Measurements from ENCODE around the gene RNF223. TPM values are rescaled to one million over a fixed set of nuclear protein-coding genes. Genes with fewer than 3 reads are reported as not detected.

RNF223 gene
- total and polyA plus RNA-seq, 2 of the 8 experiments (the other 6 are each of a cell fraction or from before 2014, with no cell fraction given) = not detected

- POLR2A ChIA-PET (ENCODE audit: partially characterized antibody) = interaction anchor here (0.7 to 14.9 kb wide), 16 partner anchors 9 to 206 kb away, joined by 3 to 245 read pairs (median 5); partner anchors contain the start of genes HES4, ISG15, NOC2L and SDF4
- H3K9ac ChIP-seq (replicated peaks in 1 of 4; ENCODE audit: extremely low read depth in 1 of 4, low read depth in 3 of 4, low read length in 3 of 4) = peak overlapping the region in 1 of 4 experiments; percentile 6; a peak in 2 of 7 replicates
- peak overlapping the region in 1 of 4 experiments; percentile 36; a peak in 2 of 8 replicates for H3K4me3 ChIP-seq (ENCODE audit: extremely low read depth in 1 of 4, insufficient read depth in 2 of 4, low read depth in 3 of 4, low read length in 4 of 4)
- TF ChIP-seq ATF3 (IDR thresholded peaks at IDR 0.05; ENCODE audit: insufficient read depth, low read depth, low read length) = no peak
- TF ChIP-seq CREB1 (IDR thresholded peaks at IDR 0.05) = peak; percentile 34; the same call in 1 of the 2 replicates
- TF ChIP-seq SUZ12 (IDR thresholded peaks at IDR 0.05; ENCODE audit: low read length) = no peak
- no peak for TF ChIP-seq SIN3A (conservative IDR thresholded peaks at IDR 0.05 in 1 of 2, IDR thresholded peaks at IDR 0.05 in 1 of 2; ENCODE audit: low read depth in 1 of 2, low read length in 2 of 2)
- no peak for TF ChIP-seq E2F6 (IDR thresholded peaks at IDR 0.05)
- TF ChIP-seq GABPA (IDR thresholded peaks at IDR 0.05; ENCODE audit: borderline replicate concordance, insufficient read depth, low read length) = 0 out of 2 replicates have a peak, but pooled peaks have one; percentile 11
- peak; percentile 70; the same call in 1 of the 2 replicates for TF ChIP-seq EGR1 (IDR thresholded peaks at IDR 0.05; ENCODE audit: borderline replicate concordance, low read depth, low read length)
Measured at GRCh38 chr1:1024771-1025699, 49.1 kb downstream of the RNF223 start.

More at GRCh38 chr1:1024771-1025699, 49.1 kb downstream of the RNF223 start:
- 51% methylated on average over 17 of the region's 31 CpGs; no CpG with 5 or more reads in 1 of the 2 experiments for WGBS, 2 experiments (ENCODE audit: extremely low coverage in 1 of 2, insufficient coverage in 1 of 2, insufficient read length in 1 of 2, insufficient replicate concordance in 2 of 2, low coverage in 1 of 2, low lambda C conversion rate in 2 of 2, missing lambda C conversion rate in 1 of 2)
- 0 out of 2 replicates have a peak overlapping the region, but pooled peaks have one; percentile 90 for H2AK5ac ChIP-seq (ENCODE audit: low read depth, low read length)
- peak overlapping the region; percentile 80 for H4K91ac ChIP-seq (replicated peaks; ENCODE audit: insufficient read length, low read length)
- H4K5ac ChIP-seq (ENCODE audit: insufficient read length, low read depth, low read length) = peak overlapping the region; percentile 85
- peaks cover 16% of the 10 kb centered on the region for H3K79me1 ChIP-seq (ENCODE audit: low read depth, low read length)
- peak overlapping the region; percentile 13 to 44; a peak in 3 of 4 replicates for H3K4me2 ChIP-seq (ENCODE audit: insufficient read depth in 1 of 2, low read depth in 2 of 2, low read length in 2 of 2)
- CTCF ChIA-PET (ENCODE audit: partially characterized antibody) = interaction anchor here (0.7 to 4.2 kb wide), 7 partner anchors 8 to 184 kb away, joined by 3 to 20 read pairs (median 7); partner anchors contain the start of gene ISG15
- H3K23me2 ChIP-seq (ENCODE audit: low read depth, low read length) = peaks cover 7% of the 10 kb centered on the region; the same call in 1 of the 2 replicates
- no peaks in the 10 kb centered on the region for H3K9me3 ChIP-seq (ENCODE audit: insufficient read depth in 2 of 2, low read depth in 1 of 2, low read length in 1 of 2)
- FAIRE-seq (no peak), DNase-seq (ENCODE audit: low read depth in 1 of 2, low spot score in 2 of 2) (no peak)
- H2BK120ac ChIP-seq (replicated peaks; ENCODE audit: low read depth, low read length) = peak overlapping the region; percentile 94
- peaks cover 6 to 19% of the 10 kb centered on the region in 2 experiments for H4K20me1 ChIP-seq (replicated peaks in 1 of 2; ENCODE audit: control insufficient read depth in 1 of 2, insufficient read depth in 2 of 2, low read length in 2 of 2)
- peak overlapping the region; percentile 96; the same call in 1 of the 2 replicates for H2BK5ac ChIP-seq (ENCODE audit: low read depth, low read length)
- H3K56ac ChIP-seq (replicated peaks; ENCODE audit: insufficient read length, low read depth, low read length) = peak overlapping the region; percentile 16
- H2BK12ac ChIP-seq (ENCODE audit: low read depth, low read length) = peak overlapping the region; percentile 99; the same call in 1 of the 2 replicates
- H3K4me1 ChIP-seq (replicated peaks in 1 of 4; ENCODE audit: control insufficient read depth in 3 of 4, insufficient read depth in 4 of 4, low read length in 3 of 4) = peaks cover 2 to 57% (median 38%) of the 10 kb centered on the region in 4 experiments
- no peak overlapping the region for H3K14ac ChIP-seq (ENCODE audit: insufficient read length)
- peaks cover 0 to 24% (median 5%) of the 10 kb centered on the region in 4 experiments; a peak in 4 of 8 replicates for H3K36me3 ChIP-seq (ENCODE audit: control insufficient read depth in 2 of 4, insufficient read depth in 4 of 4, low read length in 3 of 4)
- H3K18ac ChIP-seq (ENCODE audit: extremely low read depth, low read length) = peak overlapping the region; percentile 98
- H4K8ac ChIP-seq (ENCODE audit: extremely low read depth, insufficient read depth, low read length) = peak overlapping the region; percentile 92
- H3K27ac ChIP-seq (ENCODE audit: low read depth, low read length) = peak overlapping the region; percentile 61; the same call in 1 of the 2 replicates
- H3K79me2 ChIP-seq (ENCODE audit: control insufficient read depth in 1 of 2, insufficient read depth in 2 of 2, low read length in 2 of 2) = peaks cover 0 to 13% of the 10 kb centered on the region in 2 experiments; a peak in 1 of 4 replicates
- H2BK20ac ChIP-seq (ENCODE audit: low read length) = peak overlapping the region; percentile 61; the same call in 1 of the 2 replicates
- no peak overlapping the region; the same call in 1 of the 2 replicates for H2BK15ac ChIP-seq (ENCODE audit: low read length)
- H3K23ac ChIP-seq (ENCODE audit: insufficient read length) = no peak overlapping the region
- H3K27me3 ChIP-seq (replicated peaks in 1 of 4; ENCODE audit: control insufficient read depth in 3 of 4, extremely low read depth in 1 of 4, insufficient read depth in 3 of 4, low read length in 3 of 4) = no peaks in the 10 kb centered on the region
- peak overlapping the region; percentile 78 for H3K4ac ChIP-seq (replicated peaks; ENCODE audit: insufficient read length, low read depth, low read length)
- no peak overlapping the region for H2AFZ ChIP-seq (ENCODE audit: low read length)

Measured in H1 (cell line).